Measurements from ENCODE around the gene S100P.
"Not testable (repeated sequence)": the region's sequence is repeated elsewhere in the genome, so short reads cannot be mapped to it uniquely, and the experiment has no call there.

S100P gene

DNA sequence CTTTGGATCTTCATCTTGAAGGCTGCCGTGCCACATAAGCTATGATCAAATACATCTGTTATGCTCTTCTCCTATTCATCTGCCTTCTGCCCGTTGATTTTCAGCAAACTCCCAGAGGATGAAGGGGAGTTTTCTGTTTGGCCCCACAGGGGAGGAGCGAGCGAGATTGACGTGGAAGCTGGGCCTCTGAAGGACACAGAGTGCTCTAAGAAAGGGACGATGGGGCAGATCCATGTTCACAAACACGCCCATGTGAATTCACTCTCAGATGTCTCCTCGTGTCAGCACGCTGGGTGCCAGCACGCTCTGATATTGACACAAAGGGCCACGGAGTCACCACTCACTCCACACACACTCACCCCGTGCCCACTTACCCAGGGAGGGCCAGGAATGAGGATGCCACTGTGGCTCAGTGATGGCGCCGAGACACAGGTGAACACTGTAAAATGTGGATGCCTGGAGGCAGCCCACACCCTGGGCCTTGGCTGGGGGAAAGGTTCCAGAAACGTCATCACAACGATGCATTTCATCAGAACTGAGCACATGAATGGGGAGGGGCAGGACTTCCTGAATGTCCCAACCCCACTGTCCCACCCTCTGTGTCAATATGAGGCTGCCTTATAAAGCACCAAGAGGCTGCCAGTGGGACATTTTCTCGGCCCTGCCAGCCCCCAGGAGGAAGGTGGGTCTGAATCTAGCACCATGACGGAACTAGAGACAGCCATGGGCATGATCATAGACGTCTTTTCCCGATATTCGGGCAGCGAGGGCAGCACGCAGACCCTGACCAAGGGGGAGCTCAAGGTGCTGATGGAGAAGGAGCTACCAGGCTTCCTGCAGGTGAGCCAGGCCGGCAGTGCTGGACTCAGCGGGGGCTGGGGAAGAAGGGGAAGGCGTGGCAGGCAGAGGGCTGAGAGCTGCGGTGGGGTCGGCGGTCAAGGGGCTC lies at the start of gene S100P:
Gene S100P, plus strand, starts transcription at position 648 of the 946 bp plus-strand sequence. Its CDS starts 55 bp downstream, at position 703.
- TF ChIP-seq, protein P1, sequence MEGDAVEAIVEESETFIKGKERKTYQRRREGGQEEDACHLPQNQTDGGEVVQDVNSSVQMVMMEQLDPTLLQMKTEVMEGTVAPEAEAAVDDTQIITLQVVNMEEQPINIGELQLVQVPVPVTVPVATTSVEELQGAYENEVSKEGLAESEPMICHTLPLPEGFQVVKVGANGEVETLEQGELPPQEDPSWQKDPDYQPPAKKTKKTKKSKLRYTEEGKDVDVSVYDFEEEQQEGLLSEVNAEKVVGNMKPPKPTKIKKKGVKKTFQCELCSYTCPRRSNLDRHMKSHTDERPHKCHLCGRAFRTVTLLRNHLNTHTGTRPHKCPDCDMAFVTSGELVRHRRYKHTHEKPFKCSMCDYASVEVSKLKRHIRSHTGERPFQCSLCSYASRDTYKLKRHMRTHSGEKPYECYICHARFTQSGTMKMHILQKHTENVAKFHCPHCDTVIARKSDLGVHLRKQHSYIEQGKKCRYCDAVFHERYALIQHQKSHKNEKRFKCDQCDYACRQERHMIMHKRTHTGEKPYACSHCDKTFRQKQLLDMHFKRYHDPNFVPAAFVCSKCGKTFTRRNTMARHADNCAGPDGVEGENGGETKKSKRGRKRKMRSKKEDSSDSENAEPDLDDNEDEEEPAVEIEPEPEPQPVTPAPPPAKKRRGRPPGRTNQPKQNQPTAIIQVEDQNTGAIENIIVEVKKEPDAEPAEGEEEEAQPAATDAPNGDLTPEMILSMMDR (IDR thresholded peaks at IDR 0.05; ENCODE audit: low read depth, low read length), result no peak
- no peak for DNase-seq (ENCODE audit: extremely low read depth, low read depth)

DNA sequence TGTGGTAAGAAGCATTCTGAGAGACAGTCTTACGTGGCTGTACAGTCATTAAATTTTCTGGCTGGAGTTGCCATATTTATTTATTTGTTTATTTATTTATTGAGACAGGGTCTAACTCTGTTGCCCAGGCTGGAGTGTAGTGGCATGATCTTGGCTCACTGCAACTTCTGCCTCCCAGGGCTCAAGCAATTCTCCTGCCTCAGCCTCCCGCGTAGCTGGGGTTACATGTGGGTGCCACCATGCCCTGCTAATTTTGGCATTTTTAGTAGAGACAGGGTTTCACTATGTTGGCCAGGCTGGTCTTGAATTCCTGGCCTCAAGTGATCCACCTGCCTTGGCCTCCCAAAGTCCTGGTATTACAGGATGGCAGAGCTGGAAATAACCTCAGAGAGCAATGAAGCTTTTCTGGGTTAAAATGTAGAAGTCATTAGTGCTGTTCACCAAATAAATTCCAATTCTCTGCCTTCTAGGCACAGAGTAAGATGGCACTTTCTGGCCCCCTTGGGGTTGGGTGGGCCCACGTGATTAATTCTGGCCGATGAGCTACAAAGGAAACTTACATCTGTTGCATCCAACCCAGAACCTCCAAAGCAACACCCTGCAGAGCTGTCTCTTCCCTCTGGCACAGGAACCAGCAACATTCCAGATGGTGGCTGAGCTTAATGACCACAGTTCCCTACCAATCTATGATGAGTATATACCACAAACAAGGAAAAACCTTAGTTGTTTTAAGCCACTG lies 48.7 kb upstream of the S100P start:
- TF ChIP-seq, protein P1 (IDR thresholded peaks at IDR 0.05; ENCODE audit: low read depth, low read length), result no peak
- no peak for DNase-seq (ENCODE audit: extremely low read depth, low read depth)

DNA sequence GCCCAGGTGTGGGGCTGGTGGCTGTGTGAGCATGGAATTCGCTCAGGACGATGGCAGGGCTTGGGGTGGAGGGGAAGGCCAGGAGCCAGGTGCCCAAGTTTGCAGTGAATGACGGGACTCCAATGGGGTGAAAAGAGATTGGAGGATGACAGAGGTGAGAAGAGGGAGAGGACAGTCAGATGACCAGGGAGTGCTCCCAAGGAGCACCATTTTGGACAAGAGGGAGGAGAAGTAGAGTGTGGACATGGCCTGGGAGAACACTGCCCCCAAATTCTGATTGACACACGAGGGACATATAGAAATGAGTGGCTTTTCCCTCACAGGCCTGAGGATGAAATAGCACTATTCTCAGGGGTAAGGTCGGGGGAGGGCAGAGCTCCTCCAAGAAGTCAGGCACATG lies 46.5 kb upstream of the S100P start:
- TF ChIP-seq, protein P1 (IDR thresholded peaks at IDR 0.05; ENCODE audit: low read depth, low read length), result no peak

DNA sequence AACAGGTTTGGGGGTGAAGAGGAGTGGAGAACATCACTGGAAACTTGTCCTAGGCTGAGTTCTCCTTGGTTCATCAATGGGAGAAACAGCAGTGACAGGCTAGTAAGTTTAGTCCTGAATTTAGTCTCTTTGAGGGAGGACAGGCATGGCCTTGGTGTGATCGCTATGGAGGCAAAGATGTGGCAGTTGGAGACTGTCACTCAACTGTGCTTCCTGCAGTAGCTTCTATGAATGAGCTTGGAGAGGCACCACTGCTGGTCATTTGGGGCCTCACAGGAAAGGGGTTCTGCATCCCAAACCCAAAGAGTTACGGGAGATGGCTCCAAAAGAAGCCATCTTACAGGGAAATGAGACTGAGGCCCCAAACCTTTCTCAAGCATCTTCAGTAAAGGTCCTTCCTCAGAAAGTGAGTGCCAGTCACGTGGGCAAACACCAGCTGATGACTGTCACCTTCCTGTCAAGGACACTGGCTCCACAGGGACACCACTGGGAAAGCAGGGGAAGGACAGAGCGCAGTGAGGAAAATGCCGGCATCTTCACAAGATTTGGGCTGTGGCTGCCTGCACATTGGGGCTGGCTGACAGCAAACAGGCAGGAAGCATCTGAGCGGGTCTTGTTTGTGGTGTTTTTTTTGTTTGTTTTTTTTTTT lies 46.0 kb upstream of the S100P start:
- TF ChIP-seq, protein P1 (IDR thresholded peaks at IDR 0.05; ENCODE audit: low read depth, low read length), result no peak
- no peak for DNase-seq (ENCODE audit: extremely low read depth, low read depth)

More for the DNA sequence above, 46.5 kb upstream of the S100P start:
- DNase-seq (ENCODE audit: extremely low read depth, low read depth), result no peak

DNA sequence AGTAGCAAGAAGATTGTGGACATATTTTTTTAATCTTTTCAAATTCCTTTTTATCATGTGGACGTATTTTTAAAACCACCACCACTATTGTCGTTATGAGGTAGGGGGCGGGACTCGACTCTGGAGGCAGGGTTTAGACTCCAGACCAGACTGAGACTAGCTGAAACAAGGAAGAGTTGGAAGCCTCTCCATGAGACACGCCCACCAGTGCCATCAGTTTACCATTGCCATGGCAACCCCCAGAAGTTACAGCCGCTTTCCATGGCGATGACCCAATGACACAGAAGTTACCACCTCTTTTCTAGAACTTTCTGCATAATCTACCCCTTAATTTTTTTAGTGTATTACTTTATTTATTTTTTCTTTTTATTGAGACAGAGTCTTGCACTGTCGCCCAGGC lies 44.5 kb upstream of the S100P start:
- DNase-seq (ENCODE audit: extremely low read depth, low read depth), result no peak
- TF ChIP-seq, protein P1 (IDR thresholded peaks at IDR 0.05; ENCODE audit: low read depth, low read length), result no peak

DNA sequence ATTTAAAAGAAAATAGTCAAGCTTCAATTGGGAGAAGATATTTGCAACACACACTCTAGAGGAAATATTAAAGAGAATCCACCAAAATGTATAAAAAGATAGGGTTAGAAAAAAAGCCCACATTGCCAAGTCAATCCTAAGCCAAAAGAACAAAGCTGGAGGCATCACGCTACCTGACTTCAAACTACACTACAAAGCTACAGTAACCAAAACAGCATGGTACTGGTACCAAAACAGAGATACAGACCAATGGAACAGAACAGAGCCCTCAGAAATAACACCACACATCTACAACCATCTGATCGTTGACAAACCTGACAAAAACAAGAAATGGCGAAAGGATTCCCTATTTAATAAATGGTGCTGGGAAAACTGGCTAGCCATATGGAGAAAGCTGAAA lies 39.5 kb upstream of the S100P start:
- not testable (repeated sequence) for DNase-seq (ENCODE audit: extremely low read depth, low read depth)

DNA sequence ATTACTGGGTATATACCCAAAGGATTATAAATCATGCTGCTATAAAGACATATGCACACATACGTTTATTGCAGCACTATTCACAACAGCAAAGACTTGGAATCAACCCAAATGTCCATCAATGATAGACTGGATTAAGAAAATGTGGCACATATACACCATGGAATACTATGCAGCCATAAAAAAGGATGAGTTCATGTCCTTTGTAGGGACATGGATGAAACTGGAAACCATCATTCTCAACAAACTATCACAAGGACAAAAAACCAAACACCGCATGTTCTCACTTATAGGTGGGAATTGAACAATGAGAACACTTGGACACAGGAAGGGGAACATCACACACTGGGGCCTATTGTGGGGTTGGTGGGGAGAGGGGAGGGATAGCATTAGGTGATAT lies 38.4 kb upstream of the S100P start:
- DNase-seq (ENCODE audit: extremely low read depth, low read depth), result not testable (repeated sequence)

DNA sequence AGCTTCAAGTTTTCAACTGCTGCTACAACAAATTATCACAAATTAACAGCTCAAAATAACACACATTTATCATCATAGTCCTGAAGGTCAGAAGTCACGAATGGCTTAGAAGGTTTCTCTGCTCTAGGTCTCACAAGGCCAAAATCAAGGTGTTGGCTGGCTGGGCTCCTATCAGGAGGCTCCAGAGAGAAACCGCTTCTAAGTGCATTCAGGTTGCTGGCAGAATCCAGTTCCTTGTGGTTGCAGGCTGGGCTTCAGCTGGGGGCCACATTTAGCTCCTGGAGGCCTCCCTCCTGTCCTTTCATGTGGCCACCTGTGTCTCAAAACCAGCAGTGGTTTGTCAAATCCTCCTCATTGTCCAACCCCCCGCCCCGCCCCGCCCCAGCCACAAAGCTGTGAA lies 37.8 kb upstream of the S100P start:
- TF ChIP-seq, protein P1 (IDR thresholded peaks at IDR 0.05; ENCODE audit: low read depth, low read length), result no peak
- no peak for DNase-seq (ENCODE audit: extremely low read depth, low read depth)

Data from AG09319 (cell line).